IMR-90 (cell line): ENCODE data around the gene TUB. TPM values are rescaled to one million over a fixed set of nuclear protein-coding genes. Genes with fewer than 3 reads are reported as not detected.

Experiments
- ATAC-seq: fragments of 200-7000 bp; cut with Tn5 transposase; 2 replicates; pipeline ENCODE4 v1.9.1; 2020; ENCODE audit warnings: low read depth, mild to moderate bottlenecking, moderate library complexity
- BruUV-seq: library from RNA; stranded (reverse); fragments of 400-500 nt; replicated peaks from 2 replicates; lab custom pipeline; 2021; lab: Mats Ljungman, UMichigan
- CTCF ChIA-PET: fragments of 300-600 bp; formaldehyde crosslinking; extraction: SDS; loops from one replicate; lab custom pipeline; 2021; ENCODE audit warnings: antibody characterized with exemption; lab: Yijun Ruan, JAX
- POLR2A ChIA-PET: fragments of 300-600 bp; sonication (Branson Sonifier 250); formaldehyde crosslinking; loops from one replicate; lab custom pipeline; 2022; ENCODE audit warnings: antibody characterized with exemption; ENCODE audit not compliant: unreplicated experiment; lab: Charles Lee
- DNase-seq: peaks from one replicate; pipeline ENCODE4 v3.0.0; 2013
- H2AFZ ChIP-seq: replicated peaks from 2 replicates; pipeline ENCODE3; 2013; ENCODE audit warnings: low read length, mild to moderate bottlenecking; ENCODE audit not compliant: poor library complexity
- H2AK5ac ChIP-seq: 2 replicates; pipeline ENCODE4 v1.6.1; 2013; ENCODE audit warnings: low read depth, low read length, inconsistent platforms
- H2AK9ac ChIP-seq: replicated peaks from 2 replicates; pipeline ENCODE3; 2013; ENCODE audit warnings: mild to moderate bottlenecking, low read depth, low read length, moderate library complexity; ENCODE audit not compliant: poor library complexity
- H2BK120ac ChIP-seq: 2 replicates; pipeline ENCODE4 v1.6.1; 2013; ENCODE audit warnings: low read depth, low read length, inconsistent platforms
- H2BK15ac ChIP-seq: 3 replicates; pipeline ENCODE4 v1.6.1; 2013; ENCODE audit warnings: low read depth, low read length, inconsistent platforms
- H2BK20ac ChIP-seq: 2 replicates; pipeline ENCODE4 v1.6.1; 2013; ENCODE audit warnings: low read depth, mild to moderate bottlenecking, inconsistent platforms, low read length, moderate library complexity
- H2BK5ac ChIP-seq: 2 replicates; pipeline ENCODE4 v1.6.1; 2013; ENCODE audit warnings: mild to moderate bottlenecking, low read depth, low read length, inconsistent platforms; ENCODE audit not compliant: poor library complexity, severe bottlenecking
- H3K14ac ChIP-seq: replicated peaks from 2 replicates; pipeline ENCODE4 v1.6.1; 2013; ENCODE audit warnings: low read depth, low read length, inconsistent platforms
- H3K18ac ChIP-seq: 2 replicates; pipeline ENCODE4 v1.6.1; 2013; ENCODE audit warnings: low read depth, low read length, control low read depth
- H3K23ac ChIP-seq: 2 replicates; pipeline ENCODE4 v1.6.1; 2013; ENCODE audit warnings: low read depth, low read length, inconsistent platforms
- H3K27ac ChIP-seq: 2 replicates; pipeline ENCODE4 v1.5.1; 2013; ENCODE audit warnings: mild to moderate bottlenecking, control low read depth, low read length; ENCODE audit not compliant: insufficient read depth
- H3K27me3 ChIP-seq: 2 replicates; pipeline ENCODE4 v1.6.1; 2013; ENCODE audit warnings: low read length; ENCODE audit not compliant: control insufficient read depth, insufficient read depth
- H3K36me3 ChIP-seq: 2 replicates; pipeline ENCODE4 v1.6.1; 2013; ENCODE audit warnings: low read length, mixed read lengths; ENCODE audit not compliant: control insufficient read depth, insufficient read depth
- H3K4ac ChIP-seq: 2 replicates; pipeline ENCODE4 v1.6.1; 2013; ENCODE audit warnings: low read depth, low read length, inconsistent platforms
- H3K4me1 ChIP-seq: 2 replicates; pipeline ENCODE4 v1.6.1; 2013; ENCODE audit warnings: low read length, mixed read lengths; ENCODE audit not compliant: control insufficient read depth, insufficient read depth
- H3K4me2 ChIP-seq: 2 replicates; pipeline ENCODE4 v1.6.1; 2013; ENCODE audit warnings: low read depth, mild to moderate bottlenecking, control low read depth, low read length, moderate library complexity
- H3K4me3 ChIP-seq: 2 replicates; pipeline ENCODE4 v1.5.1; 2013; ENCODE audit warnings: low read depth, mild to moderate bottlenecking, control low read depth, low read length, moderate library complexity; ENCODE audit not compliant: insufficient read depth
- H3K56ac ChIP-seq: 2 replicates; pipeline ENCODE4 v1.6.1; 2013; ENCODE audit warnings: low read length, inconsistent platforms; ENCODE audit not compliant: insufficient read depth; ENCODE audit errors: extremely low read depth
- H3K79me1 ChIP-seq, 2 experiments: 2 replicates each; pipeline ENCODE4 v1.6.1; 2013; ENCODE audit warnings: low read length in 2 of 2, inconsistent platforms in 1 of 2, low read depth in 1 of 2
- H3K9ac ChIP-seq: 2 replicates; pipeline ENCODE4 v1.6.1; 2013; ENCODE audit warnings: low read depth, low read length, control low read depth
- H3K9me1 ChIP-seq: 2 replicates; pipeline ENCODE4 v1.6.1; 2013; ENCODE audit warnings: low read length, inconsistent platforms; ENCODE audit not compliant: insufficient read depth
- H3K9me3 ChIP-seq: 2 replicates; pipeline ENCODE4 v1.6.1; 2013; ENCODE audit warnings: low read length; ENCODE audit not compliant: control insufficient read depth, insufficient read depth
- H4K20me1 ChIP-seq: 2 replicates; pipeline ENCODE4 v1.6.1; 2013; ENCODE audit warnings: low read length, inconsistent platforms; ENCODE audit not compliant: insufficient read depth
- H4K5ac ChIP-seq: 2 replicates; pipeline ENCODE4 v1.6.1; 2013; ENCODE audit warnings: mild to moderate bottlenecking, low read depth, low read length, control low read depth
- H4K8ac ChIP-seq, 2 experiments: 2 replicates each; pipeline ENCODE4 v1.6.1; 2013; ENCODE audit warnings: low read depth in 2 of 2, low read length in 2 of 2, control low read depth in 1 of 2, inconsistent platforms in 1 of 2
- H4K91ac ChIP-seq: 2 replicates; pipeline ENCODE4 v1.6.1; 2013; ENCODE audit warnings: low read depth, low read length, inconsistent platforms; ENCODE audit not compliant: insufficient read depth
- BHLHE40 ChIP-seq: fragments of 150-350 bp; IDR thresholded peaks from 2 replicates; pipeline ENCODE4 v1.6.1; 2016; ENCODE audit warnings: mild to moderate bottlenecking, low read depth, low read length
- MAZ ChIP-seq: IDR thresholded peaks from 2 replicates; pipeline ENCODE4 v1.6.1; 2012; ENCODE audit warnings: low read depth, mild to moderate bottlenecking, low read length, improper control_type of control experiment, moderate library complexity, borderline replicate concordance
- NFE2L2 ChIP-seq: fragments of 150-350 bp; IDR thresholded peaks from 2 replicates; pipeline ENCODE4 v1.6.1; 2016; ENCODE audit warnings: low read depth, mild to moderate bottlenecking, low read length
- SMC3 ChIP-seq: fragments of 150-350 bp; IDR thresholded peaks from 2 replicates; pipeline ENCODE4 v1.6.1; 2016; ENCODE audit warnings: low read depth, mild to moderate bottlenecking, antibody characterized with exemption, low read length, moderate library complexity
- WGBS, 2 experiments: methylation state at CpG; one replicate each; pipeline versions ENCODE4 v1.1.5 to v1.1.7; 2013; ENCODE audit warnings: missing lambda C conversion rate in 2 of 2; ENCODE audit not compliant: insufficient read length in 1 of 2; ENCODE audit errors: extremely low coverage in 2 of 2; 5-methylcytosine and 5-hydroxymethylcytosine counted together
- dilution Hi-C: fragments of 300-500 bp; cut with HindIII; formaldehyde crosslinking; loops from one replicate; pipeline ENCODE4 v1.14.3; 2018; ENCODE audit warnings: low sequenced_read_pairs; ENCODE audit not compliant: unreplicated experiment
- in situ Hi-C: fragments of 300-500 bp; cut with MboI; formaldehyde crosslinking; loops from 3 replicates; pipeline ENCODE4 v1.14.3; 2019; ENCODE audit warnings: low sequenced_read_pairs, inconsistent platforms, mixed read lengths
- intact Hi-C: fragments of 100-400 bp; cut with micrococcal nuclease; formaldehyde crosslinking; loops from 2 replicates; pipeline ENCODE4 v1.10.0; 2022
- polyA plus RNA-seq, 3 experiments: library from polyadenylated mRNA; depleted of rRNA; stranded (reverse); fragments of >200 nt; gene quantifications; 2 replicates each; pipeline ENCODE4 v1.2.3, GENCODE V29; 2012; ENCODE audit warnings: low replicate concordance in 1 of 3
- total RNA-seq: library from RNA; depleted of rRNA; stranded (reverse); fragments of >200 nt; gene quantifications from 2 replicates; pipeline ENCODE4 v1.2.3, GENCODE V29; 2012
- TF ChIP-seq, protein P1 (sequence below): fragments of 150-350 bp; IDR thresholded peaks from 2 replicates; pipeline ENCODE4 v1.6.1; 2017; ENCODE audit warnings: mild to moderate bottlenecking, antibody characterized with exemption, low read length, low read depth

TUB gene
- total and polyA plus RNA-seq, 2 of the 4 experiments (the other 2 are of a cell fraction) = 11.8 to 12.9 TPM

DNA sequence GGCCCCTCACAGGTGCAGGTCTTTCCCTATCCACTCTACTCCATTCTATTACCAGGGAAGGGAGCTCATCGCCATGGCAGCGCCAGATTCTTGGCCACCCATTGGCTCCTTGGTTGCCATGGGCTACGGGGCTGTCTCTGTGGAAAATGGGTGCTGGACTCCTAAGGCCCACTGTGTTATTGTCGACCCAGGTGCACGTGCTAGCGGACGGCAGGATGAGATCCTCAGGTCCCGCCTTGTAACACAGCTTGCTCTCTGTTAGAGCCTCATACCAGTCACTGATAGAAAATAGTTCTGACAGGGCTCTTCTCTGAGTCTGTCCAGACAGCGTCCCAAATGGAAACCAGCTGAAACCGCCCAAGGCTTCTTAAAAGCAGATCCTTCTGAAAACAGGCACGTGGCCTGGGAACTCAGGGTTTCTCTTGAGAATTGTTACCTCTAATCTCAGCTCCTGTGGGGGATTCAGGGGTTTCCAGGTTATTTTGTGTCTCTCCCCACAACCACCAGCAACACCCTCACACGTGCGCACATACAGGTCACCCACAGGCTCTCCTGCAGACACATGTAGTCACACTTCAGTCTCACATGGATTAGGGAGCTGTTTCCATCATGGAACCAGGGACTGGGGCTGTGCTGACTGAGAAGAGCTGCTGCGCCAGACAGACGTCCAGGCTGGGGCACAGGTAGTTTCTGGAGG, 1.5 kb downstream of the TUB start:
- H3K36me3 ChIP-seq = no peaks in the 10 kb centered on the region
- dilution Hi-C loops = no loop called here
- H3K56ac ChIP-seq = no peak overlapping the region
- peaks cover 5% of the 10 kb centered on the region; the same call in 1 of the 2 replicates for H3K9me1 ChIP-seq
- peaks cover 3% of the 10 kb centered on the region; the same call in 1 of the 2 replicates for H3K27me3 ChIP-seq
- H3K4me1 ChIP-seq = peaks cover 9% of the 10 kb centered on the region
- no peak overlapping the region for H2BK20ac ChIP-seq
- no peak for ATAC-seq
- peaks cover 1 to 37% of the 10 kb centered on the region in 2 experiments; a peak in 2 of 4 replicates for H3K79me1 ChIP-seq
- no peak overlapping the region for H3K27ac ChIP-seq
- H3K9me3 ChIP-seq = no peaks in the 10 kb centered on the region
- H4K91ac ChIP-seq = no peak overlapping the region
- no peak overlapping the region for H3K9ac ChIP-seq
- peak overlapping the region; percentile 15 for H2AFZ ChIP-seq
- WGBS, 2 experiments = 78% methylated on average over 6 of the region's 15 CpGs; no CpG with 5 or more reads in 1 of the 2 experiments
- no peak for DNase-seq
- no peak overlapping the region for H3K18ac ChIP-seq
- H4K20me1 ChIP-seq = peaks cover 37% of the 10 kb centered on the region; the same call in 1 of the 2 replicates
- no peak overlapping the region for H2BK15ac ChIP-seq
- no peak overlapping the region for H2BK5ac ChIP-seq
- intact Hi-C loops = no loop called here
- in situ Hi-C loops = loop anchor here (25.0 kb wide), 1 partner anchor 395 kb away; no protein-coding TSS in a partner anchor
- POLR2A ChIA-PET = no interaction called here
- no peak overlapping the region for H2AK9ac ChIP-seq
- no TSS peak for BruUV-seq
- H3K4me3 ChIP-seq = no peak overlapping the region
- no peak overlapping the region for H3K14ac ChIP-seq
- H2AK5ac ChIP-seq = no peak overlapping the region
- H3K4me2 ChIP-seq = no peak overlapping the region; the same call in 1 of the 2 replicates
- TF ChIP-seq BHLHE40 = no peak
- no peak for TF ChIP-seq MAZ
- TF ChIP-seq, protein P1, sequence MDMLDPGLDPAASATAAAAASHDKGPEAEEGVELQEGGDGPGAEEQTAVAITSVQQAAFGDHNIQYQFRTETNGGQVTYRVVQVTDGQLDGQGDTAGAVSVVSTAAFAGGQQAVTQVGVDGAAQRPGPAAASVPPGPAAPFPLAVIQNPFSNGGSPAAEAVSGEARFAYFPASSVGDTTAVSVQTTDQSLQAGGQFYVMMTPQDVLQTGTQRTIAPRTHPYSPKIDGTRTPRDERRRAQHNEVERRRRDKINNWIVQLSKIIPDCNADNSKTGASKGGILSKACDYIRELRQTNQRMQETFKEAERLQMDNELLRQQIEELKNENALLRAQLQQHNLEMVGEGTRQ = no peak
- TF ChIP-seq SMC3 = no peak
- no peak for TF ChIP-seq NFE2L2
- no peak overlapping the region for H3K23ac ChIP-seq
- H4K8ac ChIP-seq = no peak overlapping the region
- no peak overlapping the region for H2BK120ac ChIP-seq
- CTCF ChIA-PET = interaction anchor here (0.8 to 1.3 kb wide), 4 partner anchors 8 to 76 kb away, joined by 3 to 7 read pairs (median 4); no protein-coding TSS in a partner anchor
- H3K4ac ChIP-seq = no peak overlapping the region
- no peak overlapping the region for H4K5ac ChIP-seq
